GM12878 (cell line): ENCODE results near the gene CDKL5. TPM values are rescaled to one million over a fixed set of nuclear protein-coding genes. Genes with fewer than 3 reads are reported as not detected.

Experiments
- ATAC-seq: fragments of 200-7000 bp; cut with Tn5 transposase; 3 replicates; pipeline ENCODE4 v1.9.1; 2020; ENCODE audit warnings: mild to moderate bottlenecking, moderate library complexity
- BruUV-seq: library from RNA; stranded (reverse); fragments of 400-500 nt; replicated peaks from 2 replicates; lab custom pipeline; 2021; lab: Mats Ljungman, UMichigan
- CTCF ChIA-PET: fragments of 300-600 bp; sonication (Branson Sonifier 250); formaldehyde crosslinking; extraction: SDS; loops from one replicate; lab custom pipeline; 2021; ENCODE audit warnings: inconsistent platforms; lab: Yijun Ruan, JAX
- POLR2A ChIA-PET: fragments of 350-600 bp; formaldehyde crosslinking; extraction: SDS; loops from one replicate; lab custom pipeline; 2021; ENCODE audit warnings: inconsistent platforms; lab: Charles Lee
- RAD21 ChIA-PET: fragments of 300-600 bp; sonication (Branson Sonifier 250); formaldehyde crosslinking; loops from one replicate; lab custom pipeline; 2023; ENCODE audit warnings: antibody characterized with exemption; ENCODE audit not compliant: unreplicated experiment; lab: Charles Lee
- SMC1A ChIA-PET: fragments of 300-600 bp; sonication (Branson Sonifier 250); formaldehyde crosslinking; loops from one replicate; lab custom pipeline; 2023; ENCODE audit not compliant: unreplicated experiment, uncharacterized antibody; lab: Charles Lee
- DNase-seq: peaks from one replicate; pipeline ENCODE4 v3.0.0-alpha.2; 2011; ENCODE audit warnings: low read depth, low spot score
- FAIRE-seq: peaks from 3 replicates; lab custom pipeline; 2011; peaks lifted over from hg19 to GRCh38; lab: Jason Lieb, UNC
- H2AFZ ChIP-seq: 2 replicates; pipeline ENCODE4 v1.6.0; 2011; ENCODE audit warnings: low read depth, low read length, control low read depth; ENCODE audit not compliant: control insufficient read depth
- H3K27ac ChIP-seq: 2 replicates; pipeline ENCODE4 v1.5.1; 2011; ENCODE audit warnings: control low read depth; ENCODE audit not compliant: control insufficient read depth, insufficient read depth
- H3K27me3 ChIP-seq, 2 experiments: replicated peaks in 1 of 2; 2 replicates each; pipeline versions ENCODE4 v1.6.0 to v1.6.1; 2011; ENCODE audit warnings: low read length in 1 of 2; ENCODE audit not compliant: control insufficient read depth in 2 of 2, insufficient read depth in 2 of 2
- H3K36me3 ChIP-seq, 2 experiments: 2 replicates each; pipeline ENCODE4 v1.5.1; 2011; ENCODE audit warnings: low read length in 1 of 2; ENCODE audit not compliant: control insufficient read depth in 2 of 2, insufficient read depth in 2 of 2
- H3K4me1 ChIP-seq: 2 replicates; pipeline ENCODE4 v1.6.1; 2011; ENCODE audit warnings: mild to moderate bottlenecking, low read length, moderate library complexity, mixed read lengths; ENCODE audit not compliant: control insufficient read depth, insufficient read depth
- H3K4me2 ChIP-seq: 2 replicates; pipeline ENCODE4 v1.6.0; 2011; ENCODE audit warnings: control low read depth; ENCODE audit not compliant: control insufficient read depth, insufficient read depth
- H3K4me3 ChIP-seq: fragments of 200-600 bp; sonication (generic); 2 replicates; pipeline ENCODE4 v1.5.1; 2016
- H3K79me2 ChIP-seq: 2 replicates; pipeline ENCODE4 v1.6.0; 2011; ENCODE audit warnings: low read length; ENCODE audit not compliant: control insufficient read depth, insufficient read depth
- H3K9ac ChIP-seq: 2 replicates; pipeline ENCODE4 v1.8.0; 2011; ENCODE audit warnings: low read length, control low read depth, mixed read lengths; ENCODE audit not compliant: control insufficient read depth, insufficient read depth
- H3K9me3 ChIP-seq: replicated peaks from 3 replicates; pipeline ENCODE4 v1.5.1; 2011; ENCODE audit warnings: mild to moderate bottlenecking, low read length; ENCODE audit not compliant: control insufficient read depth, insufficient read depth
- H4K20me1 ChIP-seq: 2 replicates; pipeline ENCODE4 v1.6.0; 2011; ENCODE audit not compliant: control insufficient read depth, insufficient read depth
- ATF2 ChIP-seq: IDR thresholded peaks from 2 replicates; pipeline ENCODE4 v1.6.1; 2012; ENCODE audit warnings: low read length, inconsistent platforms
- CHD4 ChIP-seq: fragments of 200-600 bp; sonication (generic); IDR thresholded peaks from 2 replicates; pipeline ENCODE4 v1.6.1; 2016; ENCODE audit warnings: mild to moderate bottlenecking
- HDGF ChIP-seq: fragments of 450-650 bp; IDR thresholded peaks from 2 replicates; pipeline ENCODE4 v1.6.1; 2016; ENCODE audit warnings: antibody characterized with exemption
- IRF4 ChIP-seq: IDR thresholded peaks from 2 replicates; pipeline ENCODE4 v1.6.1; 2011; ENCODE audit warnings: low read depth, low read length
- KLF5 ChIP-seq: fragments of 450-650 bp; IDR thresholded peaks from 2 replicates; pipeline ENCODE4 v1.6.1; 2014; ENCODE audit warnings: mild to moderate bottlenecking; ENCODE audit not compliant: partially characterized antibody
- MYC ChIP-seq: IDR thresholded peaks from 2 replicates; pipeline ENCODE4 v1.6.1; 2011; ENCODE audit warnings: mild to moderate bottlenecking, low read length, moderate library complexity, inconsistent platforms; ENCODE audit not compliant: insufficient read depth, insufficient replicate concordance, insufficient read length, severe bottlenecking
- NFXL1 ChIP-seq: fragments of 450-650 bp; IDR thresholded peaks from 2 replicates; pipeline ENCODE4 v1.6.1; 2017; ENCODE audit warnings: antibody characterized with exemption, mild to moderate bottlenecking, borderline replicate concordance
- PAX8 ChIP-seq: fragments of 450-650 bp; IDR thresholded peaks from 2 replicates; pipeline ENCODE4 v1.6.1; 2017; ENCODE audit warnings: mild to moderate bottlenecking, moderate library complexity
- POLR2AphosphoS5 ChIP-seq: IDR thresholded peaks from 2 replicates; pipeline ENCODE4 v1.6.1; 2011; ENCODE audit warnings: mild to moderate bottlenecking, low read length, inconsistent platforms
- ZNF384 ChIP-seq: IDR thresholded peaks from 2 replicates; pipeline ENCODE4 v1.6.1; 2012; ENCODE audit warnings: low read depth, mild to moderate bottlenecking, low read length, improper control_type of control experiment, borderline replicate concordance
- WGBS: methylation state at CpG from one replicate; pipeline ENCODE4 v1.1.6; 2016; ENCODE audit warnings: low lambda C conversion rate; ENCODE audit not compliant: insufficient replicate concordance, insufficient coverage; ENCODE audit errors: missing lambda C conversion rate; 5-methylcytosine and 5-hydroxymethylcytosine counted together
- in situ Hi-C: fragments of 300-500 bp; cut with MboI; formaldehyde crosslinking; loops from 9 replicates; pipeline ENCODE4 v1.14.3; 2018; ENCODE audit warnings: mixed read lengths
- intact Hi-C: fragments of 100-400 bp; cut with micrococcal nuclease; formaldehyde crosslinking; loops from one replicate; pipeline ENCODE4 v1.14.2; 2022; ENCODE audit not compliant: unreplicated experiment
- polyA plus RNA-seq, 11 experiments: library from polyadenylated mRNA; depleted of rRNA in 4 of 11; unstranded in 6 of 11; stranded (reverse) in 5 of 11; fragments of >200 nt; fragmentation: Nextera tagmentation in 4 of 11; fragmentation: Illumina TruSeq in 1 of 11; extraction: Ambion mirVana in 4 of 11; extraction: Trizol in 1 of 11; gene quantifications; 1 replicate in 1 of 11; 2 replicates in 10 of 11; pipeline versions ENCODE4 v1.2.1 to v1.2.3, GENCODE V29; 2011 to 2016; ENCODE audit warnings: inconsistent platforms in 2 of 11, missing spikeins in 2 of 11, low read depth in 1 of 11
- total RNA-seq, 4 experiments: library from RNA; depleted of rRNA in 3 of 4; stranded (reverse); fragments of >200 nt in 3 of 4; fragmentation: Illumina TruSeq in 1 of 4; extraction: Trizol in 1 of 4; gene quantifications; 2 replicates each; pipeline versions ENCODE4 v1.2.1 to v1.2.3, GENCODE V29; 2013 to 2021

The CDKL5 gene
- total and polyA plus RNA-seq, 10 of the 15 experiments (the other 5 are each of a cell fraction or from before 2014, with no cell fraction given) = 1.4 to 14.5 (median 6.3) TPM

DNA sequence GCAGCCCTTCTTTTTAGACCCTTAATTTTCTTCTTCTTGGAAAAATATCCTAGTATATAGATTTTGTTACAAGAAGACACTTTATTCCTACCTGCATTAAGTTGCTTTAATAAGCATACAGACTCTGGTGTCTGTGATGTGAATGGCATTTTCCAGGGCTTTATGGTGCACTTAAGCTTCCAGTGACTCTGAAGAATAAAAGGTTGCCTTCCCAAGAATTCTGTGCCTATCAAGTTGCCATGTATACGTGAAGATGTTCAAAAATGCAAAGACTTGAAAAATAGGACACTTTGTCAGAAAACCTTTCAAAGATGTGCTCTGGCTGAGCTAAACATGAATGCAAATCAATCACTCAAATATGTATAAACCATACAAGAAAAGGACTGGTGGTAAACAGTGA lies 135.6 kb downstream of the CDKL5 start (continued):
- TF ChIP-seq ATF2 (no peak), ZNF384 (no peak), MYC (no peak), IRF4 (no peak), POLR2AphosphoS5 (no peak), CHD4 (no peak)

GRCh38 chrX:18565727-18566126 lies 140.3 kb downstream of the CDKL5 start:
- Histone ChIP-seq H2AFZ (no peak overlapping the region), H3K4me3 (no peak overlapping the region), H3K27me3 (no peaks in the 10 kb centered on the region), H3K4me1 (no peaks in the 10 kb centered on the region), H3K27ac (no peak overlapping the region), H3K9me3 (no peaks in the 10 kb centered on the region), H3K9ac (no peak overlapping the region), H3K4me2 (no peak overlapping the region), H3K36me3 (no peaks in the 10 kb centered on the region), H3K79me2 (no peaks in the 10 kb centered on the region), H4K20me1 (no peaks in the 10 kb centered on the region)
- CTCF ChIA-PET = interaction anchor here (1.1 kb wide), 1 partner anchor 10 kb away, joined by 3 read pairs; no protein-coding TSS in a partner anchor
- no peak for ATAC-seq
- FAIRE-seq = no peak
- no TSS peak for BruUV-seq
- POLR2A ChIA-PET = no interaction called here
- 94% methylated on average over 1 of the region's 1 CpG for WGBS
- RAD21 ChIA-PET = no interaction called here
- SMC1A ChIA-PET = no interaction called here
- TF ChIP-seq KLF5 = no peak
- TF ChIP-seq NFXL1 = no peak
- TF ChIP-seq HDGF = no peak
- no peak for TF ChIP-seq PAX8
- no peak for DNase-seq
- in situ Hi-C loops (no loop called here), intact Hi-C loops (no loop called here)
